Measurements from ENCODE around the gene FICD.

FICD gene

DNA sequence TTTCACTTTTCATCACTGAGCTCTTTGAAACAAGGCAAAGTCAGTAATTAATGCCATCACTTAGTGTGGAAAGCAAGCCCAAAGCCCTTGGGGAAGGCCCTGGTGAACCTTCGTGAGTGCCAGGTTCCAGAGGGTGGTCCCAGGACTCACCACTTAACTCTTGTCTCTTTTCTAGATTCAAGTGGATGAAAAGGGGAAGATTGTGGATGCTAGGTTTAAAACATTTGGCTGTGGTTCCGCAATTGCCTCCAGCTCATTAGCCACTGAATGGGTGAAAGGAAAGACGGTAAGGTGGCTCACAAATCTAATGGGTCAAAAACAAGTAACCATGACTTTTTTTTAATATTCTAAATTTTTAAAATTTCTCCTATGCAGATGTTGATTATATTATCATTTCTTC, 50.1 kb downstream of the FICD start:
- Histone ChIP-seq H3K4ac (ENCODE audit: low read length) (no peak overlapping the region), H4K91ac (ENCODE audit: low read depth, low read length, poor library complexity) (no peak overlapping the region), H2BK12ac (ENCODE audit: low read length) (no peak overlapping the region), H3K9ac (ENCODE audit: low read depth, low read length, poor library complexity) (no peak overlapping the region), H2BK15ac (ENCODE audit: low read length) (no peak overlapping the region), H3K36me3 (replicated peaks in 1 of 2; ENCODE audit: control insufficient read depth in 2 of 2, insufficient read depth in 2 of 2, low read length in 2 of 2) (peaks cover 35 to 64% of the 10 kb centered on the region in 2 donors), H2AK5ac (ENCODE audit: low read depth, low read length) (no peak overlapping the region), H2BK5ac (ENCODE audit: low read length) (no peak overlapping the region), H3K9me3 (replicated peaks in 1 of 2; ENCODE audit: control insufficient read depth in 2 of 2, insufficient read depth in 1 of 2, low read depth in 1 of 2, low read length in 2 of 2) (no peaks in the 10 kb centered on the region), H2AFZ (ENCODE audit: low read length) (no peak overlapping the region), H3K23ac (ENCODE audit: low read depth, low read length, poor library complexity) (no peak overlapping the region), H3K27ac (replicated peaks; ENCODE audit: low read length) (no peak overlapping the region), H3K18ac (ENCODE audit: low read length) (no peak overlapping the region), H3K4me1 (ENCODE audit: control insufficient read depth in 2 of 2, insufficient read depth in 1 of 2, low read depth in 1 of 2, low read length in 2 of 2) (peaks cover 0 to 1% of the 10 kb centered on the region in 2 donors), H3K79me1 (ENCODE audit: low read depth, low read length) (peaks cover 6% of the 10 kb centered on the region), H3K4me3 (ENCODE audit: low read length in 2 of 2) (no peak overlapping the region), H4K8ac (ENCODE audit: low read depth, low read length) (no peak overlapping the region), H3K4me2 (ENCODE audit: insufficient read depth, low read length, poor library complexity, severe bottlenecking) (no peak overlapping the region), H3K27me3 (ENCODE audit: control insufficient read depth in 3 of 3, insufficient read depth in 3 of 3, low read depth in 1 of 3, low read length in 3 of 3) (no peaks in the 10 kb centered on the region), H3K14ac (ENCODE audit: low read length) (no peak overlapping the region), H2BK120ac (ENCODE audit: low read depth, low read length) (no peak overlapping the region)
- no peak for DNase-seq (ENCODE audit: low spot score)
- WGBS, 2 donors (ENCODE audit: extremely low coverage in 2 of 2, insufficient read length in 2 of 2, insufficient replicate concordance in 1 of 2): no CpG with 5 or more reads among the region's 3 CpGs

DNA sequence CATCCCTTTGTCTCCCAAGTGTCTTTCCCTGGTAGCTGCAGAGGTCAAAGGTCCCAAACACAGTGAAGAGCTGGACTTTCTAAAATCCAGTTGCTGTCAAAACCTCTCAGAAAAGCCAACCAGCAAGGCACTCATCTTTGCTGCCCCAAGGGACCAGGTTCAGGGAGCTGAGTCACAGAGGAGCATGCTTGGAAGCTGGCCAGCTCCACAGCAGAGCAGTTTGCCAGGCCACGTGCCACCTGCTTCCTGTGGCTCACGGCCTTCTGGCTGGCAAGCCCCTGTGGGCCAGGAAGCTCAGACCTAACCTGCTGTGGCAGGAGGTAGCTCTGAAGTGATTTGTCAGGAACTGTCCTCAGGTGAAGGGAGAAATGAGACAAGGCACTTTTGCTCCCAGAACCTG, 50.9 kb downstream of the FICD start:
- peaks cover 35 to 65% of the 10 kb centered on the region in 2 donors for H3K36me3 ChIP-seq (replicated peaks in 1 of 2; ENCODE audit: control insufficient read depth in 2 of 2, insufficient read depth in 2 of 2, low read length in 2 of 2)
- DNase-seq (ENCODE audit: low spot score): no peak
- H3K27me3 ChIP-seq (ENCODE audit: control insufficient read depth in 3 of 3, insufficient read depth in 3 of 3, low read depth in 1 of 3, low read length in 3 of 3): no peaks in the 10 kb centered on the region
- no peak overlapping the region for H3K4me3 ChIP-seq (ENCODE audit: low read length in 2 of 2)
- no peak overlapping the region for H3K27ac ChIP-seq (replicated peaks; ENCODE audit: low read length)
- no peak overlapping the region for H3K18ac ChIP-seq (ENCODE audit: low read length)
- H2AFZ ChIP-seq (ENCODE audit: low read length): no peak overlapping the region
- no peaks in the 10 kb centered on the region for H3K4me1 ChIP-seq (ENCODE audit: control insufficient read depth in 2 of 2, insufficient read depth in 1 of 2, low read depth in 1 of 2, low read length in 2 of 2)
- no peak overlapping the region for H3K9ac ChIP-seq (ENCODE audit: low read depth, low read length, poor library complexity)
- H4K8ac ChIP-seq (ENCODE audit: low read depth, low read length): no peak overlapping the region
- H3K14ac ChIP-seq (ENCODE audit: low read length): no peak overlapping the region
- H3K4me2 ChIP-seq (ENCODE audit: insufficient read depth, low read length, poor library complexity, severe bottlenecking): no peak overlapping the region
- no peak overlapping the region for H2BK5ac ChIP-seq (ENCODE audit: low read length)
- no peak overlapping the region for H4K91ac ChIP-seq (ENCODE audit: low read depth, low read length, poor library complexity)
- H3K4ac ChIP-seq (ENCODE audit: low read length): no peak overlapping the region
- no peak overlapping the region for H2BK15ac ChIP-seq (ENCODE audit: low read length)
- no peak overlapping the region for H2AK5ac ChIP-seq (ENCODE audit: low read depth, low read length)
- H2BK12ac ChIP-seq (ENCODE audit: low read length): no peak overlapping the region
- no CpG with 5 or more reads among the region's 2 CpGs for WGBS, 2 donors (ENCODE audit: extremely low coverage in 2 of 2, insufficient read length in 2 of 2, insufficient replicate concordance in 1 of 2)
- peak overlapping the region; percentile 13 for H3K23ac ChIP-seq (ENCODE audit: low read depth, low read length, poor library complexity)
- H3K9me3 ChIP-seq (replicated peaks in 1 of 2; ENCODE audit: control insufficient read depth in 2 of 2, insufficient read depth in 1 of 2, low read depth in 1 of 2, low read length in 2 of 2): no peaks in the 10 kb centered on the region
- H2BK120ac ChIP-seq (ENCODE audit: low read depth, low read length): no peak overlapping the region
- H3K79me1 ChIP-seq (ENCODE audit: low read depth, low read length): peaks cover 3% of the 10 kb centered on the region

DNA sequence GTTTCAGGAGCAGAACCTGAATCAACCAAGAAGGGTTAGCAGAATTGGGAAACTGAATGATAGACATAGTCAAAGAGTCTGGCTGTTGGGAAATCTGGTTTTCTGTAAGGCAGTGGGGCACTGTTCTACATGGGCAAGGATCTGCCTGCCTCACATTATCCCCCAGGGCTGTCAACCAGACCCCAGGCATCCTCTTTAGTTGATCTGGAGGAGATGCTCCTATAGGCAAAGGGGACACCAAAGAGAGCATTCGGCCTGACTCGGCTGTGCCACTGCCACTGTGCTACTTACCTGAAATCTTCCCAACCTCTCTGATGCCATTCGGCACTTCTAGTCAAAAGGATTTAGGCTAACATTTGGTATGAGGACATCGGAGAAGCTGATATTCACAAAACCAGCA, 51.4 kb downstream of the FICD start:
- no peak for DNase-seq (ENCODE audit: low spot score)
- no CpG with 5 or more reads among the region's 4 CpGs for WGBS, 2 donors (ENCODE audit: extremely low coverage in 2 of 2, insufficient read length in 2 of 2, insufficient replicate concordance in 1 of 2)

DNA sequence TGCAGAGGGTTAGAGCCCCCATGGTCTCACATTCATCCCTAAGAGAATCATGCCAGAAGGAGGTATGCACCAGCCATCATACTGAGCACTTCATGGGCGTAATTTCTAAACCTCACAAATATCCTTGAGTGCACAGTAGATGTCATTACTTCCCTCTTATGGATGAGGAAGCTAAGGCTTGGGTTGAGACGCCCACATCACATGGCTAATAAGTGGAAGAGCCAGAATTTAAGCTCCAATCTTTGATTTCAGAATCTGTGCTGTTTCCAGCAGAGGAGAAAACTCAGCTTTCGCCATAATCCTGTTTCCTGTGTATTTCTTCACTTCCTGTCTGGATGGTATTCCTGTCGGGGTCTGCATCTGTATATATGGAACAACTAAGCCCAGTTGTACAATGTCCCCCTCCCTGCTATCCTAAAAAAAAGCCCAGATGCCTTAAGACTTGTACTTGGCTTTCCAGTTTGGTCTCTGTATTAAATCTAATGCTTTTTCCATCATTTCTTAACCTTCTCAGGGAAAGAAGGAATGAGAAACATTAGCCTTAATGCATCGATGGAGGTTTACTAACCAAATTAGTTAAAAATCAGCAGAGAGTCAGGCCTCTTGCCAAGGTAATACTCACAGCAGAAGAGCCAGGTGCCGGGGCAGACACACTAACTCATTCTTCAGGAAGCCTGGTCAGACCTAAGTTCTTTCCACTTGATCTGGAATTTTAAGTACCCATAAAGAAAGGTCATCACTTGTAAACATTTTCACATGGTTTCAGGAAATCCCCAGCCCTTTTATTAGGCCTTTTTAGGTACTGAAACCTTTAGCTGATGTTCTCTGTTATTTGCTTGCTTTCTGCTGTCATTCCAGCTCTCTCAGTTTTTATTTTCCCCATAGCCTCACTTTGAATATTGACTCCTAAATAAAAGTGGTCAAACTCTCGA, 52.6 kb downstream of the FICD start:
- Histone ChIP-seq H2AK5ac (ENCODE audit: low read depth, low read length) (no peak overlapping the region), H2BK12ac (ENCODE audit: low read length) (no peak overlapping the region), H2BK120ac (ENCODE audit: low read depth, low read length) (no peak overlapping the region), H3K79me1 (ENCODE audit: low read depth, low read length) (peaks cover 1% of the 10 kb centered on the region), H3K9ac (ENCODE audit: low read depth, low read length, poor library complexity) (no peak overlapping the region), H3K4me1 (ENCODE audit: control insufficient read depth in 2 of 2, insufficient read depth in 1 of 2, low read depth in 1 of 2, low read length in 2 of 2) (no peaks in the 10 kb centered on the region), H3K27me3 (ENCODE audit: control insufficient read depth in 3 of 3, insufficient read depth in 3 of 3, low read depth in 1 of 3, low read length in 3 of 3) (no peaks in the 10 kb centered on the region), H3K9me3 (replicated peaks in 1 of 2; ENCODE audit: control insufficient read depth in 2 of 2, insufficient read depth in 1 of 2, low read depth in 1 of 2, low read length in 2 of 2) (no peaks in the 10 kb centered on the region), H2AFZ (ENCODE audit: low read length) (no peak overlapping the region), H2BK15ac (ENCODE audit: low read length) (no peak overlapping the region), H3K4me2 (ENCODE audit: insufficient read depth, low read length, poor library complexity, severe bottlenecking) (no peak overlapping the region), H2BK5ac (ENCODE audit: low read length) (no peak overlapping the region), H3K14ac (ENCODE audit: low read length) (no peak overlapping the region), H4K91ac (ENCODE audit: low read depth, low read length, poor library complexity) (no peak overlapping the region), H3K36me3 (replicated peaks in 1 of 2; ENCODE audit: control insufficient read depth in 2 of 2, insufficient read depth in 2 of 2, low read length in 2 of 2) (peaks cover 35 to 65% of the 10 kb centered on the region in 2 donors), H3K4me3 (ENCODE audit: low read length in 2 of 2) (no peak overlapping the region), H3K18ac (ENCODE audit: low read length) (no peak overlapping the region), H4K8ac (ENCODE audit: low read depth, low read length) (no peak overlapping the region), H3K4ac (ENCODE audit: low read length) (no peak overlapping the region), H3K27ac (replicated peaks; ENCODE audit: low read length) (no peak overlapping the region), H3K23ac (ENCODE audit: low read depth, low read length, poor library complexity) (no peak overlapping the region)
- DNase-seq (ENCODE audit: low spot score): no peak
- no CpG with 5 or more reads among the region's 7 CpGs for WGBS, 2 donors (ENCODE audit: extremely low coverage in 2 of 2, insufficient read length in 2 of 2, insufficient replicate concordance in 1 of 2)

More for the DNA sequence above, 51.4 kb downstream of the FICD start:
- H3K4me3 ChIP-seq (ENCODE audit: low read length in 2 of 2): no peak overlapping the region
- H4K91ac ChIP-seq (ENCODE audit: low read depth, low read length, poor library complexity): no peak overlapping the region
- H3K79me1 ChIP-seq (ENCODE audit: low read depth, low read length): peaks cover 3% of the 10 kb centered on the region
- no peak overlapping the region for H2BK15ac ChIP-seq (ENCODE audit: low read length)
- H4K8ac ChIP-seq (ENCODE audit: low read depth, low read length): no peak overlapping the region
- H3K14ac ChIP-seq (ENCODE audit: low read length): no peak overlapping the region
- H3K4me2 ChIP-seq (ENCODE audit: insufficient read depth, low read length, poor library complexity, severe bottlenecking): no peak overlapping the region
- no peak overlapping the region for H2AK5ac ChIP-seq (ENCODE audit: low read depth, low read length)
- H3K23ac ChIP-seq (ENCODE audit: low read depth, low read length, poor library complexity): no peak overlapping the region
- H3K4ac ChIP-seq (ENCODE audit: low read length): no peak overlapping the region
- H3K27me3 ChIP-seq (ENCODE audit: control insufficient read depth in 3 of 3, insufficient read depth in 3 of 3, low read depth in 1 of 3, low read length in 3 of 3): no peaks in the 10 kb centered on the region
- no peaks in the 10 kb centered on the region for H3K9me3 ChIP-seq (replicated peaks in 1 of 2; ENCODE audit: control insufficient read depth in 2 of 2, insufficient read depth in 1 of 2, low read depth in 1 of 2, low read length in 2 of 2)
- no peak overlapping the region for H2BK5ac ChIP-seq (ENCODE audit: low read length)
- H3K27ac ChIP-seq (replicated peaks; ENCODE audit: low read length): no peak overlapping the region
- no peak overlapping the region for H2BK120ac ChIP-seq (ENCODE audit: low read depth, low read length)
- H3K18ac ChIP-seq (ENCODE audit: low read length): no peak overlapping the region
- no peak overlapping the region for H2AFZ ChIP-seq (ENCODE audit: low read length)
- H3K9ac ChIP-seq (ENCODE audit: low read depth, low read length, poor library complexity): no peak overlapping the region
- H3K36me3 ChIP-seq (replicated peaks in 1 of 2; ENCODE audit: control insufficient read depth in 2 of 2, insufficient read depth in 2 of 2, low read length in 2 of 2): peaks cover 35 to 65% of the 10 kb centered on the region in 2 donors
- no peaks in the 10 kb centered on the region for H3K4me1 ChIP-seq (ENCODE audit: control insufficient read depth in 2 of 2, insufficient read depth in 1 of 2, low read depth in 1 of 2, low read length in 2 of 2)
- no peak overlapping the region for H2BK12ac ChIP-seq (ENCODE audit: low read length)

Measured in neuronal stem cell (in vitro differentiated cells).